GM23338 (cell line): ENCODE results near the gene UNC13A. TPM values are rescaled to one million over a fixed set of nuclear protein-coding genes. Genes with fewer than 3 reads are reported as not detected.

Experiments
- ATAC-seq: fragments of 200-7000 bp; cut with Tn5 transposase; 3 replicates; pipeline ENCODE4 v1.9.1; 2020
- DNase-seq: peaks from one replicate; pipeline ENCODE4 v3.0.0-alpha.2; 2015; ENCODE audit warnings: low spot score
- H2AFZ ChIP-seq: fragments of 200-600 bp; sonication (generic); 2 replicates; pipeline ENCODE4 v1.8.0; 2016; ENCODE audit warnings: antibody characterized with exemption, mild to moderate bottlenecking, moderate library complexity
- H3F3A ChIP-seq: fragments of 200-600 bp; sonication (generic); replicated peaks from 2 replicates; pipeline ENCODE4 v1.8.0; 2017; ENCODE audit warnings: antibody characterized with exemption, mixed run types, low read depth
- H3K27ac ChIP-seq: fragments of 200-600 bp; sonication (generic); 2 replicates; pipeline ENCODE4 v1.6.1; 2016; ENCODE audit warnings: low read depth
- H3K27me3 ChIP-seq: fragments of 200-600 bp; sonication (generic); 2 replicates; pipeline ENCODE4 v1.8.0; 2016; ENCODE audit warnings: mild to moderate bottlenecking, mixed run types, moderate library complexity; ENCODE audit not compliant: insufficient read depth
- H3K36me3 ChIP-seq: fragments of 200-600 bp; sonication (generic); 2 replicates; pipeline ENCODE4 v1.8.0; 2016; ENCODE audit warnings: mild to moderate bottlenecking; ENCODE audit not compliant: insufficient read depth
- H3K4me1 ChIP-seq: fragments of 200-600 bp; sonication (generic); 2 replicates; pipeline ENCODE4 v1.8.0; 2016; ENCODE audit warnings: mild to moderate bottlenecking, moderate library complexity; ENCODE audit not compliant: insufficient read depth
- H3K4me2 ChIP-seq: fragments of 200-600 bp; sonication (generic); 2 replicates; pipeline ENCODE4 v1.7.1; 2017; ENCODE audit warnings: mixed run types
- H3K4me3 ChIP-seq: fragments of 200-600 bp; sonication (generic); 2 replicates; pipeline ENCODE4 v1.6.1; 2016; ENCODE audit warnings: mixed run types
- H3K79me2 ChIP-seq: fragments of 200-600 bp; sonication (generic); replicated peaks from 2 replicates; pipeline ENCODE4 v1.8.0; 2017; ENCODE audit warnings: mild to moderate bottlenecking; ENCODE audit not compliant: insufficient read depth
- H3K9me2 ChIP-seq: fragments of 200-600 bp; sonication (generic); 2 replicates; pipeline ENCODE4 v1.8.0; 2017; ENCODE audit not compliant: insufficient read depth
- H4K20me1 ChIP-seq: fragments of 200-600 bp; sonication (generic); replicated peaks from 2 replicates; pipeline ENCODE4 v1.8.0; 2017; ENCODE audit warnings: mild to moderate bottlenecking; ENCODE audit not compliant: insufficient read depth
- H3K27ac Mint-ChIP-seq: 2 replicates; pipeline ENCODE4 v1.8.0; 2020; ENCODE audit warnings: inconsistent platforms, mild to moderate bottlenecking, moderate library complexity, mixed read lengths
- H3K27me3 Mint-ChIP-seq: 3 replicates; pipeline ENCODE4 v1.8.0; 2022; ENCODE audit warnings: low read depth, mild to moderate bottlenecking, moderate library complexity, mixed read lengths, inconsistent platforms; ENCODE audit not compliant: insufficient read depth, poor library complexity
- H3K36me3 Mint-ChIP-seq: 3 replicates; pipeline ENCODE4 v1.8.0; 2021; ENCODE audit warnings: low read depth, mild to moderate bottlenecking, inconsistent platforms, moderate library complexity, mixed read lengths
- H3K4me1 Mint-ChIP-seq: 3 replicates; pipeline ENCODE4 v1.8.0; 2020; ENCODE audit warnings: mild to moderate bottlenecking, inconsistent platforms, mixed read lengths
- H3K4me3 Mint-ChIP-seq: 3 replicates; pipeline ENCODE4 v1.8.0; 2021; ENCODE audit warnings: moderate library complexity, mild to moderate bottlenecking, inconsistent platforms, mixed read lengths
- H3K9me3 Mint-ChIP-seq: 3 replicates; pipeline ENCODE4 v1.8.0; 2020; ENCODE audit warnings: moderate library complexity, mild to moderate bottlenecking, inconsistent platforms, mixed read lengths
- CREB1 ChIP-seq: fragments of 250-450 bp; sonication (Bioruptor Pico); IDR thresholded peaks from 2 replicates; pipeline ENCODE4 v1.5.0; 2020; ENCODE audit warnings: low read depth, mild to moderate bottlenecking, moderate library complexity
- EZH2 ChIP-seq: fragments of 200-600 bp; sonication (generic); IDR thresholded peaks from one replicate; pipeline ENCODE4 v1.8.0; 2017; ENCODE audit warnings: antibody characterized with exemption, mild to moderate bottlenecking, low read depth; ENCODE audit not compliant: unreplicated experiment
- NANOG ChIP-seq: IDR thresholded peaks from 2 replicates; pipeline ENCODE4 v1.6.1; 2016; ENCODE audit warnings: antibody characterized with exemption, borderline replicate concordance
- POLR2AphosphoS5 ChIP-seq: IDR thresholded peaks from 2 replicates; pipeline ENCODE4 v1.6.1; 2016; ENCODE audit warnings: antibody characterized with exemption, low read depth
- STAT1 ChIP-seq: IDR thresholded peaks from one replicate; pipeline ENCODE4 v1.6.1; 2016; ENCODE audit warnings: antibody characterized with exemption; ENCODE audit not compliant: unreplicated experiment
- ZNF331 ChIP-seq: fragments of 250-450 bp; sonication (Bioruptor Pico); IDR thresholded peaks from 2 replicates; pipeline ENCODE4 v1.5.0; 2020; ENCODE audit warnings: low read depth, mild to moderate bottlenecking, moderate library complexity
- polyA plus RNA-seq: library from polyadenylated mRNA; unstranded; fragments of >200 nt; fragmentation: Nextera tagmentation; extraction: Ambion mirVana; gene quantifications from 2 replicates; pipeline ENCODE4 v1.2.1, GENCODE V29; 2016
- total RNA-seq: library from RNA; depleted of rRNA; stranded (reverse); fragments of >200 nt; shearing (Covaris generic); gene quantifications from 2 replicates; pipeline ENCODE4 v1.2.3, GENCODE V29; 2014
- TF ChIP-seq, protein P1 (sequence below): IDR thresholded peaks from one replicate; pipeline ENCODE4 v1.6.1; 2018; ENCODE audit warnings: antibody characterized with exemption; ENCODE audit not compliant: unreplicated experiment
- TF ChIP-seq, protein P2 (sequence below): IDR thresholded peaks from 2 replicates; pipeline ENCODE4 v1.6.1; 2016; ENCODE audit warnings: antibody characterized with exemption
- TF ChIP-seq, protein P3 (sequence below), 2 experiments: fragments of 200-600 bp in 1 of 2; sonication (generic) in 1 of 2; conservative IDR thresholded peaks; 2 replicates each; pipeline versions ENCODE4 v1.5.1 to v1.6.1; 2016 to 2017; ENCODE audit warnings: antibody characterized with exemption in 2 of 2, low read depth in 2 of 2, mild to moderate bottlenecking in 2 of 2, moderate library complexity in 1 of 2

Gene UNC13A
- total and polyA plus RNA-seq, 2 experiments from 2014 or later, result 9.5 to 30.4 TPM

DNA sequence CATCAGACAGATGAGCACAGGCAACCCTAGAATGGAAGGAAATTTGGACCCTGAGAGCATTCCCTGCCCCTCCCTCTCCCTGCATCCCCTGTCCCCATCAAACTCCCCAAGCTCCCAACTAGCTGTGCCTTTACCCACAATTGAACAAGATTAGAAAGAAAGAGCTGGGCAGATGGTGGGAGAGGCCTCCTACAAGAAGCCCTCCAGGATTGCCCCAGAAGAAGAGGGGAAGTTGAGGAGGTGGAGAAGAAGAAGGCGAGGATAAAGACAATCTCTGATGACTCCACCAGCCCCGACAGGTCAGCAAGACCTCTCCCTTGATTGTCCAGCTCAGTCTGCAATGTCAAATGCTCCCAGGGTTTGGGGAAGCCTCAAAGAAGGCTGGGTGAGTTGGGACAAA, 11.9 kb downstream of the UNC13A start (continued):
- TF ChIP-seq NANOG, result no peak
- TF ChIP-seq, protein P1, sequence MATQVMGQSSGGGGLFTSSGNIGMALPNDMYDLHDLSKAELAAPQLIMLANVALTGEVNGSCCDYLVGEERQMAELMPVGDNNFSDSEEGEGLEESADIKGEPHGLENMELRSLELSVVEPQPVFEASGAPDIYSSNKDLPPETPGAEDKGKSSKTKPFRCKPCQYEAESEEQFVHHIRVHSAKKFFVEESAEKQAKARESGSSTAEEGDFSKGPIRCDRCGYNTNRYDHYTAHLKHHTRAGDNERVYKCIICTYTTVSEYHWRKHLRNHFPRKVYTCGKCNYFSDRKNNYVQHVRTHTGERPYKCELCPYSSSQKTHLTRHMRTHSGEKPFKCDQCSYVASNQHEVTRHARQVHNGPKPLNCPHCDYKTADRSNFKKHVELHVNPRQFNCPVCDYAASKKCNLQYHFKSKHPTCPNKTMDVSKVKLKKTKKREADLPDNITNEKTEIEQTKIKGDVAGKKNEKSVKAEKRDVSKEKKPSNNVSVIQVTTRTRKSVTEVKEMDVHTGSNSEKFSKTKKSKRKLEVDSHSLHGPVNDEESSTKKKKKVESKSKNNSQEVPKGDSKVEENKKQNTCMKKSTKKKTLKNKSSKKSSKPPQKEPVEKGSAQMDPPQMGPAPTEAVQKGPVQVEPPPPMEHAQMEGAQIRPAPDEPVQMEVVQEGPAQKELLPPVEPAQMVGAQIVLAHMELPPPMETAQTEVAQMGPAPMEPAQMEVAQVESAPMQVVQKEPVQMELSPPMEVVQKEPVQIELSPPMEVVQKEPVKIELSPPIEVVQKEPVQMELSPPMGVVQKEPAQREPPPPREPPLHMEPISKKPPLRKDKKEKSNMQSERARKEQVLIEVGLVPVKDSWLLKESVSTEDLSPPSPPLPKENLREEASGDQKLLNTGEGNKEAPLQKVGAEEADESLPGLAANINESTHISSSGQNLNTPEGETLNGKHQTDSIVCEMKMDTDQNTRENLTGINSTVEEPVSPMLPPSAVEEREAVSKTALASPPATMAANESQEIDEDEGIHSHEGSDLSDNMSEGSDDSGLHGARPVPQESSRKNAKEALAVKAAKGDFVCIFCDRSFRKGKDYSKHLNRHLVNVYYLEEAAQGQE, result no peak
- TF ChIP-seq, protein P2, sequence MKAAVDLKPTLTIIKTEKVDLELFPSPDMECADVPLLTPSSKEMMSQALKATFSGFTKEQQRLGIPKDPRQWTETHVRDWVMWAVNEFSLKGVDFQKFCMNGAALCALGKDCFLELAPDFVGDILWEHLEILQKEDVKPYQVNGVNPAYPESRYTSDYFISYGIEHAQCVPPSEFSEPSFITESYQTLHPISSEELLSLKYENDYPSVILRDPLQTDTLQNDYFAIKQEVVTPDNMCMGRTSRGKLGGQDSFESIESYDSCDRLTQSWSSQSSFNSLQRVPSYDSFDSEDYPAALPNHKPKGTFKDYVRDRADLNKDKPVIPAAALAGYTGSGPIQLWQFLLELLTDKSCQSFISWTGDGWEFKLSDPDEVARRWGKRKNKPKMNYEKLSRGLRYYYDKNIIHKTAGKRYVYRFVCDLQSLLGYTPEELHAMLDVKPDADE, result no peak
- no peak for TF ChIP-seq CREB1 (CRISPR knock-in tag)
- TF ChIP-seq EZH2, result no peak
- TF ChIP-seq, protein P3, sequence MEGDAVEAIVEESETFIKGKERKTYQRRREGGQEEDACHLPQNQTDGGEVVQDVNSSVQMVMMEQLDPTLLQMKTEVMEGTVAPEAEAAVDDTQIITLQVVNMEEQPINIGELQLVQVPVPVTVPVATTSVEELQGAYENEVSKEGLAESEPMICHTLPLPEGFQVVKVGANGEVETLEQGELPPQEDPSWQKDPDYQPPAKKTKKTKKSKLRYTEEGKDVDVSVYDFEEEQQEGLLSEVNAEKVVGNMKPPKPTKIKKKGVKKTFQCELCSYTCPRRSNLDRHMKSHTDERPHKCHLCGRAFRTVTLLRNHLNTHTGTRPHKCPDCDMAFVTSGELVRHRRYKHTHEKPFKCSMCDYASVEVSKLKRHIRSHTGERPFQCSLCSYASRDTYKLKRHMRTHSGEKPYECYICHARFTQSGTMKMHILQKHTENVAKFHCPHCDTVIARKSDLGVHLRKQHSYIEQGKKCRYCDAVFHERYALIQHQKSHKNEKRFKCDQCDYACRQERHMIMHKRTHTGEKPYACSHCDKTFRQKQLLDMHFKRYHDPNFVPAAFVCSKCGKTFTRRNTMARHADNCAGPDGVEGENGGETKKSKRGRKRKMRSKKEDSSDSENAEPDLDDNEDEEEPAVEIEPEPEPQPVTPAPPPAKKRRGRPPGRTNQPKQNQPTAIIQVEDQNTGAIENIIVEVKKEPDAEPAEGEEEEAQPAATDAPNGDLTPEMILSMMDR (conservative IDR thresholded peaks at IDR 0.05; ENCODE audit: low read depth in 2 of 2), result no peak
- no peak for TF ChIP-seq POLR2AphosphoS5
- no peak for TF ChIP-seq ZNF331

DNA sequence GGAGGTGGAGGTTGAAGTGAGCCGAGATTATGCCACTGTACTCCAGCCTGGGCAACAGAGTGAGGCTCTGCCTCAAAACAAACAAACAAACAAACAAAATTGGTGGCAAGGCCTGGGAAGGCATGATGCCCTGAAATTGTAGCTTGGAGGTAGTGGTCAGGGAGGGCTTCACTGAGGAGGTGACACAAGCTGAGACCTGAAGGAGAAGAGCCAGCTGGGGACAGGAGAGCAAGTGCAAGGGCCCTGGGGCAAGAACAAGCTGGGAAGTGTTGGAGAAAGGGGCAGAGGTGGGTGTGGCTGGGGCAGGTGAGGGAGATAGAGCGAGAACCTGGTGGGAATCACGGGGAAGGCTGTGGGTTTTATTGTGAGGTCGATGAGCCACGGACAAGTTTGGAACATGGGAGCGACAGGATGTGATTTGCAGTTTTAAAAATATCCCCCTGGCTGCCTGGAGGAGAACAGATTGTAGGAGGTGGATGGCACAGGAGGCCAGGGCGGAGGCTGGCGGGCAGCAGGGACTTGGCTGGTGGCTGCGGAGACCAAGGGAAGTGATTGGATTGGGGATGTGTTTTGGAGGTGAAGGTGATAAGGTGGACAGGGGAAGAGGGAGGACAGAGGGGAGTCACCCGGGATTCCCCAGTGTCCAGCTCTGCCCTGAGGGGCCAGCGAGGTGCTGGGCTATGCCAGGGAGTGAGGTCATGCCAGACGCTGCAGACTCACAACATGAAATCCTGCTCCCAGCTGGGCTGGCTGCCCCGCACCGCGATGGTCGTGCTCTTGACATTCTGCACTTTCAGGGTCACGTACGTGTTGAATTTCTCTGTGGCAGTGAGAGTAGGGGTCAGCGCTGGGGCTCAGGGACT, 14.0 kb downstream of the UNC13A start:
- Histone ChIP-seq H3F3A (no peaks in the 10 kb centered on the region), H3K36me3 (0 out of 2 replicates have a peak, but pooled peaks cover 2% of the 10 kb centered on the region), H3K4me2 (no peak overlapping the region), H3K4me3 (no peak overlapping the region), H3K4me1 (peaks cover 16% of the 10 kb centered on the region; the same call in 1 of the 2 replicates), H4K20me1 (peaks cover 2% of the 10 kb centered on the region; the same call in 1 of the 2 replicates), H3K79me2 (peaks cover 18% of the 10 kb centered on the region), H3K27me3 (no peaks in the 10 kb centered on the region), H2AFZ (no peak overlapping the region), H3K27ac (no peak overlapping the region), H3K9me2 (no peaks in the 10 kb centered on the region)
- no peak for DNase-seq
- no peak for ATAC-seq
- H3K9me3 Mint-ChIP-seq, result no peaks in the 10 kb centered on the region; the same call in 1 of the 3 replicates
- peaks cover 36% of the 10 kb centered on the region for H3K36me3 Mint-ChIP-seq
- peaks cover 22% of the 10 kb centered on the region for H3K4me1 Mint-ChIP-seq
- H3K4me3 Mint-ChIP-seq, result no peak overlapping the region
- peak overlapping the region; percentile 74; the same call in 1 of the 2 replicates for H3K27ac Mint-ChIP-seq
- TF ChIP-seq, protein P2, result no peak
- TF ChIP-seq CREB1 (CRISPR knock-in tag) (no peak), EZH2 (no peak), STAT1 (no peak), NANOG (no peak)
- peaks cover 18% of the 10 kb centered on the region for H3K27me3 Mint-ChIP-seq
